Hematopoietic multipotent progenitor cell treated with erythropoietin and hydrocortisone succinate and interleukin-3 and kit ligand, for 6 days (in vitro differentiated cells): ENCODE data around the gene MRPS24.
A peak's percentile ranks its signal among the peaks of the same experiment; 100 is the strongest.
"Not testable (repeated sequence)": the region's sequence is repeated elsewhere in the genome, so short reads cannot be mapped to it uniquely, and the experiment has no call there.

ENCODE experiments used
- DNase-seq: peaks from one replicate; pipeline ENCODE4 v3.0.0-alpha.2; 2015

The MRPS24 gene

DNA sequence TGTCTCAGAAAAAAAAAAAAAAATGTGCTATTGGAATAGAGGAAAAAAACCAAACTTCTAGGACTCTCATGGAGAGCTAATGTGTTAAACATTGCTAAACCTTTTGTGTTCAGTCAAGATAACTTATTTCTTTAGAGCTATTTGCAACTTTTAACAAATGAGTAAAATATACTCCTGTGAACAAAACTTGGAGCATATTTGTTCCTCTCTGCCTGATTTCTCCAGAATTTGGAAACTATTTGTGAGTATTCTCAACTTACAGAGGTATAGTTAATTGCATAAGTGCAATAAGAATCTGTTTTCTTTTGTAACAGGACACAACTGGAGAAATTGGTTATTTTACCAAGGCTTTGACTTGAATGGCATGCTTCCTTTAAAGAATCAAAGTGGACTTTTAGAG lies 38.4 kb downstream of the MRPS24 start:
- DNase-seq, result not testable (repeated sequence)

DNA sequence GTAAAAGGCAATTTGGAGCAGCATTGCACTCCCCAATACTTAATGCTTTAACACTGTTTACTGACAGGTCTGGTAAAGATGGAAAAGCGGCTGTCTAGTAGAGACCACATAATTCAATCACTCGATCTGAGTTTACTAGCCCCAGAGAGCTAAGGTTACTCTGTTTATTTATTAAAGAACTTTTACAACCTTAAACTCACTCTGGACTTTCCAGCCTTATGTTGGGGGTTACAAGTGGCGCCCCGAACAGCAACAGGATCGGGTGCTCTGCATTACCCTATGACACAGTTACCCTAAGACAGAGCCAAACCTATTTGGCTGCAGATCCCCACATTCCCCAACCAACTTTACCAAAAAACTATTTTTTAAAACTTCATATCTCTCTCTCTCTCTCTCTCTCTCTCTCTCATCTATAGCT lies 43.9 kb downstream of the MRPS24 start:
- no peak for DNase-seq

DNA sequence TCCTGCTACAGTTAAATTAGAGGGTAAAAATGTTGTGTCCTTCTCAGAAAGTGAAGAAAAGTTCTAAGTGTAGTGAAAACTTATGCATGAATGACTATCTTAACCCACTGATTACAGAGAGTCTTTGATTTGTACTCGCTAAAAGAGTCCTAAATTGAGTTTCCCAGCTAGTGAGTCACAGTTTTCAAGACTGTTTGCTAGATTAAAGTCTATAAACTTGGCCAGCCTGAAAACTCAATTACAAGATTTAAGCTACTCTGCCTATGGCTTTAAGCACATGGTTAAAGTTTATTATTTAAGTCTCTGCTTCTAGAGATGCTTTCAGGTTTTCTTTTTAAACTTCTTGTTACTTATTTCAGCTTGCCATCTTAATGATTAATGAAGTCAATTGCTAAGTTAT lies 44.4 kb downstream of the MRPS24 start:
- no peak for DNase-seq

DNA sequence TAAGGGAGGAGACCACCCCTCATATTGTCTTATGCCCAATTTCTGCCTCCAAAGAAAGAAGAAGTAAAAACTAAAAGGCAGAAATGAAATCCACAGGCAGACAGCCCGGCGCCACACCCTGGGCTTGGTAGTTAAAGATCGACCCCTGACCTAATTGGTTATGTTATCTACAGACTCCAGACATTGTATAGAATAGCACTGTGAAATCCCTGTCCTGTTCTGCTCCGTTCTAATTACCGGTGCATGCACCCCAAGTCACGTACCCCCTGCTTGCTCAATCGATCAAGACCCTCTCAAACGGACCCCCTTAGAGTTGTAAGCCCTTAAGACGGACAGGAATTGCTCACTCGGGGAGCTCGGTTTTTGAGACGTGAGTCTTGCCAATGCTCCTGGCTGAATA lies 44.8 kb downstream of the MRPS24 start:
- DNase-seq, result not testable (repeated sequence)

GRCh38 chr7:43823941-43824340 lies 45.4 kb downstream of the MRPS24 start:
- peak; percentile 20 for DNase-seq

- not testable (repeated sequence) for DNase-seq
Measured at GRCh38 chr7:43823425-43823824, 45.9 kb downstream of the MRPS24 start.
